Gastrocnemius medialis (tissue), 4 donors: ENCODE measurements around the gene TMEM39A.

Experiments
- CTCF ChIP-seq, 5 experiments: fragments of 450-650 bp in 3 of 5; fragments of 200-600 bp in 2 of 5; sonication (generic) in 2 of 5; IDR thresholded peaks in 4 of 5; conservative IDR thresholded peaks in 1 of 5; 1 replicate in 4 of 5; 2 replicates in 1 of 5; pipeline ENCODE4 v1.5.1; 2016 to 2019; ENCODE audit warnings: antibody characterized with exemption in 5 of 5, mild to moderate bottlenecking in 3 of 5, moderate library complexity in 3 of 5
- POLR2A ChIP-seq, 2 donors: fragments of 450-650 bp; IDR thresholded peaks; one replicate each; pipeline ENCODE4 v1.6.1; 2017; ENCODE audit warnings: antibody characterized with exemption in 2 of 2, mild to moderate bottlenecking in 2 of 2, moderate library complexity in 2 of 2

- TF ChIP-seq CTCF (IDR thresholded peaks at IDR 0.05 in 4 of 5, conservative IDR thresholded peaks at IDR 0.05 in 1 of 5) (no peak), POLR2A (IDR thresholded peaks at IDR 0.05) (no peak)
Observed at GRCh38 chr3:119508172-119508845, 44.9 kb upstream of the TMEM39A start.
